Mucosa of rectum (tissue), 2 donors: ENCODE data around the gene MAPK8IP1.

Experiments used
- H3K27ac ChIP-seq, 2 donors: one replicate each; pipeline ENCODE4 v1.7.0; 2013; ENCODE audit warnings: inconsistent platforms in 2 of 2, low read depth in 2 of 2, low read length in 2 of 2
- H3K27me3 ChIP-seq, 2 donors: one replicate each; pipeline ENCODE4 v1.7.0; 2013; ENCODE audit warnings: low read length in 2 of 2; ENCODE audit not compliant: control insufficient read depth in 2 of 2, insufficient read depth in 2 of 2
- H3K36me3 ChIP-seq, 2 donors: one replicate each; pipeline ENCODE4 v1.7.0; 2013; ENCODE audit warnings: low read length in 2 of 2; ENCODE audit not compliant: control insufficient read depth in 2 of 2, insufficient read depth in 2 of 2
- H3K4me1 ChIP-seq, 2 donors: one replicate each; pipeline ENCODE4 v1.7.0; 2013; ENCODE audit warnings: low read length in 2 of 2, mild to moderate bottlenecking in 1 of 2; ENCODE audit not compliant: control insufficient read depth in 2 of 2, insufficient read depth in 2 of 2
- H3K4me3 ChIP-seq, 2 donors: one replicate each; pipeline ENCODE4 v1.7.0; 2013; ENCODE audit warnings: low read length in 2 of 2
- H3K9ac ChIP-seq, 2 donors: one replicate each; pipeline ENCODE4 v1.7.0; 2013; ENCODE audit warnings: low read length in 2 of 2, low read depth in 1 of 2, mild to moderate bottlenecking in 1 of 2
- H3K9me3 ChIP-seq, 2 donors: one replicate each; pipeline ENCODE4 v1.7.0; 2013; ENCODE audit warnings: low read length in 2 of 2; ENCODE audit not compliant: control insufficient read depth in 2 of 2
- donor health status: healthy.
- donor health status: Normal muscosa, but diverticular disease.

MAPK8IP1 gene

DNA sequence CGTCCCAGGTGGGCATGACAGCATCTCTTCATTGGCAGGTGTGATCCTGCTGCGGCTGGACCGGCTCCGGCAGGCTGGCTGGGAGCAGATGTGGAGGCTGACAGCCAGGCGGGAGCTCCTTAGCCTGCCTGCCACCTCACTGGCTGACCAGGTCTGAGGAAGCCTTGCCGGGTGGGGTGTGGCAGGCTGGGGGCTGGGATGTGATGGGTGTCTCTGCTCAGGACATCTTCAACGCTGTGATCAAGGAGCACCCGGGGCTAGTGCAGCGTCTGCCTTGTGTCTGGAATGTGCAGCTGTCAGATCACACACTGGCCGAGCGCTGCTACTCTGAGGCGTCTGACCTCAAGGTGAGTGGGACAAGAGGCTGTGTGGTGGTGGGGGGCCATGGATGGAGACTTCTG, 40.5 kb downstream of the MAPK8IP1 start:
- Histone ChIP-seq H3K4me1 (peaks cover 15% of the 10 kb centered on the region in 2 donors), H3K27me3 (peaks cover 5 to 6% of the 10 kb centered on the region in 2 donors), H3K9me3 (no peaks in the 10 kb centered on the region), H3K36me3 (no peaks in the 10 kb centered on the region), H3K4me3 (no peak overlapping the region), H3K9ac (no peak overlapping the region), H3K27ac (no peak overlapping the region)

DNA sequence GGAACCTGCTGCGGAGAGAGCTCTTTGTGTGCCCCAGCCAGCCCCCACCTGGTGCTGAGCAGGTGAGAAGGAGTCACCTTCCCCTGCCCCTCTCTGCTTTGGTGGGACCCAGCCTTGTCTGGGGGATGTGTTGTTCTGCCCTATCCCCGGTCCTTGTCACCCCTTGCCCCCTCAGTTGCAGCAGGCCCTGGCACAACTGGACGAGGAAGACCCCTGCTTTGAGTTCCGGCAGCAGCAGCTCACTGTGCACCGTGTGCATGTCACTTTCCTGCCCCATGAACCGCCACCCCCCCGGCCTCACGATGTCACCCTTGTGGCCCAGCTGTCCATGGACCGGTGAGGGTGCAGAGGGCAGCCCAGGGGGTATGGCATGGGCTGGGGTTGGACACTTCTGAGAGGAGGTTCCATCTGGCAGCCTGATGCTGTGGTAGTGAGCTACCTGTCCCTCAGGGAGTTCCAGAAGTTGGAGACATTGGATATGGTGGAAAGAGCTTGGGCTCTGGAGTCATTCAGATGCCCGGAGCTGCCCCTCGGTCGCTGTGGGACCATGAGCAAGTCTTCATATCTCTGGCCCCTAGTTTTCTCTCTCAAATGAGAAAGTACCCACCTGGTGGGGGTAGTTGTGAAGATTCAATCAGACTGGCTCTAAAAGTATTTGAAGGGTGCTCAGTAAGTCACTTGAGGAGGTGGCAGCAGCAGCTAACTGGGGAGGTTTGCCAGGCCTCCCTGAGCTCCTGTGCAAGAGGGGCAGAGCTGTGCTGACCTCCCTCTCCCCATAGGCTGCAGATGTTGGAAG, 41.3 kb downstream of the MAPK8IP1 start:
- no peak overlapping the region for H3K4me3 ChIP-seq
- H3K36me3 ChIP-seq = peaks cover 0 to 2% of the 10 kb centered on the region in 2 donors
- peaks cover 10 to 16% of the 10 kb centered on the region in 2 donors for H3K4me1 ChIP-seq
- peaks cover 5 to 6% of the 10 kb centered on the region in 2 donors for H3K27me3 ChIP-seq
- H3K9me3 ChIP-seq = no peaks in the 10 kb centered on the region
- no peak overlapping the region for H3K27ac ChIP-seq
- no peak overlapping the region for H3K9ac ChIP-seq

DNA sequence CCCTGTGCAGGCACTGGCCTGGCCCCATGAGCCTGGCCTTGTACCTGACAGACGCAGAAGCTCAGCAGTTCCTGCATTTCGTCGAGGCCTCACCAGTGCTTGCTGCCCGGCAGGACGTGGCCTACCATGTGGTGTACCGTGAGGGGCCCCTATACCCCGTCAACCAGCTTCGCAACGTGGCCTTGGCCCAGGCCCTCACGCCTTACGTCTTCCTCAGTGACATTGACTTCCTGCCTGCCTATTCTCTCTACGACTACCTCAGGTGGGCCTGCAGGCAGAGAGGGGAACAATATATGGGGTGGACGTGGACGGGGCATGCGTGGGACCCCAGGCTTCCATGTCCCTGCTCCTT, 41.9 kb downstream of the MAPK8IP1 start:
- peaks cover 2 to 7% of the 10 kb centered on the region in 2 donors for H3K36me3 ChIP-seq
- H3K4me3 ChIP-seq = no peak overlapping the region
- H3K27ac ChIP-seq = no peak overlapping the region
- H3K9ac ChIP-seq = no peak overlapping the region
- H3K27me3 ChIP-seq = peaks cover 5 to 6% of the 10 kb centered on the region in 2 donors
- peaks cover 7 to 10% of the 10 kb centered on the region in 2 donors for H3K4me1 ChIP-seq
- H3K9me3 ChIP-seq = no peaks in the 10 kb centered on the region

DNA sequence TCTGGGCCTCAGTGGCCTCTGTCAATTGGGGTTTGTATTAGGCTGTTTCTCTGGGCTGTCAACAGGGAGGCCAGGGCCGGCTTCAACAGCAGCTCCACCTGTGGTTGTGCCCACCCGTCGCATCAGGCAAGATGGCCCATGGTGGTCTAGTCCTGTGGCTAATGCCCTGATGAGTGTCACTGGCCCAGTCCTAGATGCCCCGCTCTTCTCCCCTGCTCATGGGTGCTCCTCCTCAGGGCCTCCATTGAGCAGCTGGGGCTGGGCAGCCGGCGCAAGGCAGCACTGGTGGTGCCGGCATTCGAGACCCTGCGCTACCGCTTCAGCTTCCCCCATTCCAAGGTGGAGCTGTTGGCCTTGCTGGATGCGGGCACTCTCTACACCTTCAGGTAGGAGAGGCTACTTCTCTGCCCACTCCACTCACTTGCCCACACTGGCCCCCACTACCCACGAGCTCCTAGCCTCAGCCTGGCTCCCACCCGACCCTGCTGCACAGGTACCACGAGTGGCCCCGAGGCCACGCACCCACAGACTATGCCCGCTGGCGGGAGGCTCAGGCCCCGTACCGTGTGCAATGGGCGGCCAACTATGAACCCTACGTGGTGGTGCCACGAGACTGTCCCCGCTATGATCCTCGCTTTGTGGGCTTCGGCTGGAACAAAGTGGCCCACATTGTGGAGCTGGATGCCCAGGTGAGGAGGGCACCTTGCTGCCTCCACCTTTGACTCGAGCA, 42.4 kb downstream of the MAPK8IP1 start:
- Histone ChIP-seq H3K27me3 (peaks cover 5 to 6% of the 10 kb centered on the region in 2 donors), H3K36me3 (peaks cover 3 to 7% of the 10 kb centered on the region in 2 donors), H3K4me1 (peaks cover 3 to 10% of the 10 kb centered on the region in 2 donors), H3K4me3 (no peak overlapping the region), H3K9ac (no peak overlapping the region), H3K27ac (no peak overlapping the region), H3K9me3 (no peaks in the 10 kb centered on the region)

DNA sequence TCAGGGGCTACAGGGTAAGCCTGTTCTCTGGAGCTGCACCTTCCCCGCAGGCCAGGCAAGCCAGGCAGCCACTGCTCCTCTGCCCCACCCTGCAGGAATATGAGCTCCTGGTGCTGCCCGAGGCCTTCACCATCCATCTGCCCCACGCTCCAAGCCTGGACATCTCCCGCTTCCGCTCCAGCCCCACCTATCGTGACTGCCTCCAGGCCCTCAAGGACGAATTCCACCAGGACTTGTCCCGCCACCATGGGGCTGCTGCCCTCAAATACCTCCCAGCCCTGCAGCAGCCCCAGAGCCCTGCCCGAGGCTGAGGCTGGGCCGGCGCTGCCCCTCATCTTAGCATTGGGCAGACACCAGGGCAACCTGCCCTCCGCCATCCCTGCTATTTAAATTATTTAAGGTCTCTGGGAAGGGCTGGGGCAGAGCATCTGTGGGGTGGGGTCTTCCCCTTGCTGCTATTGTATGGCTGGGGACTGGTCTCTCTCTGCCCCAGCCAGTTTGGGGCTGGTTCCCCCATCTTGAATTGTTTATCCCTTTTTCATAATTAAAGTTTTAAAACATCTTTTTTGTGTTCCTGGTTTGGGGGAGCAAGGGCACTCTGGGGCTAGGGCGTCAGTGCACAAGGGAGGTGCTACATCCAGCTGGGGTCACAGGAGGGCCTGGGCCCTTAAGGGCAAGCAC, 43.2 kb downstream of the MAPK8IP1 start:
- peaks cover 5 to 7% of the 10 kb centered on the region in 2 donors for H3K36me3 ChIP-seq
- no peak overlapping the region for H3K4me3 ChIP-seq
- no peaks in the 10 kb centered on the region for H3K27me3 ChIP-seq
- H3K4me1 ChIP-seq = peaks cover 3 to 10% of the 10 kb centered on the region in 2 donors
- H3K27ac ChIP-seq = no peak overlapping the region
- H3K9ac ChIP-seq = no peak overlapping the region
- H3K9me3 ChIP-seq = no peaks in the 10 kb centered on the region

DNA sequence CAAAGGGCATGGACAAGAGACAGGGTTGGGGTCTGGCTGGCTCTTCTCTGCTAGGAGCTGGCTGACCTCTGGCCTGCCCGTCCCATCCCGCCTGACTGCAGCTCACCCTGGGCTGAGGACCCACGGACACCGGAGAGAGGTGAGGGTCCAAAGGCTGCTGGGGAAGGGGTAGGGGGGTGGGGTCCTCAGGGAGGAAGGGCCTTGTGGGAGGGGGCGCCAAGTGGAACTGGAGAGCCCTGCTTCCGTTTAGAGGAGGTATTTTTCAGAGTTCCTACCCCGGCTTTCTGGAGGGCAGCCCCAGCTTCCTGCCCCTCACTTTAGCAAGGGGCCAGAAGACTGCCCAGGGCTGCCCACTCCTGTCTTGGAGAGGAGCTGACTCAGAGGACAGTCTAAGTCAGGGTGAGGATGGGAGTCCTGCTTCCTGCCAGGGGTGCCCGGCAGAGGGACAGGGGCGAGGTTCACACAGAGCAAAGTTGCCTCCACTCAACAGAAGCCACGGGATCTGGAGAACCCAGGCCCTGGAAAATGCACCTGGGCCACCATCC, 44.1 kb downstream of the MAPK8IP1 start:
- H3K36me3 ChIP-seq = peaks cover 11 to 14% of the 10 kb centered on the region in 2 donors
- H3K9me3 ChIP-seq = no peaks in the 10 kb centered on the region
- H3K4me3 ChIP-seq = no peak overlapping the region
- H3K9ac ChIP-seq = no peak overlapping the region
- H3K4me1 ChIP-seq = peaks cover 3 to 10% of the 10 kb centered on the region in 2 donors
- peak overlapping the region in 1 of 2 donors; percentile 43 for H3K27ac ChIP-seq
- H3K27me3 ChIP-seq = no peaks in the 10 kb centered on the region

DNA sequence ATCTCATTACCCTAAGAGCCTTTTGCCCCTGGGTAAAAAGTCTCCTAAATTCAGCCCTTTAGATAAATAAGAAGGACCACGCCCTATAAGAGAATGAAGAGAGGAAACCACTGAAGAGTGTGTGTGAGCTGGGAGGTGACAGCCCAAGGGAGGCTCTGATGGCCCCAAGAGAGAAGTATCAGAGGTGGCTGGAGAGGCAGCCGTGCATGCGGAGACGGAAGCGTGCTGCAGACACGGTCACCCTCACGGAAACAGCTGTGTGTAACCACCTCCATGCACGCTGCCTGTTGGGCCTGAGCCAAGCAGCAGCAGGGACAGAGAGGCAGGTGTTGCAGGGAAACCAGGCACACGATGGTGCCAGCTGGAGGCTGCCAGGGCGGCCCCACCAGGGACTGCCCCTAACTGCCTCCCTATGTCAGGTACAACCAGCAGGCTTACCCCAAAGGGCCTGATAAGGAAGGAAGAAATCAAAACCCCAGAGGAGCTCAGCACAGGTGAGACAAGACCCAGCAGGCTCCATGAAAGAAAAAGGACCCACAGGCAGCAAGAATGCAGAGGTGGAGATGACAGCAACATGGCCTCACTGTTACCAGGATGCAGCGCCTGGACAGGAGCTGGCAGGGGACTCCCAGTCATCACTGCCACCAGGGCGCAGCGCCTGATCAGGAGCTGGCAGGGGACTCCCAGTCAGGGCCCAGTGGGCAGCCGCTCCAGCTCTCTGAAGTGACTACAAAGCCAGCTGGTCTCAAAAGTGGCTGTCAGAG, 44.8 kb downstream of the MAPK8IP1 start:
- Histone ChIP-seq H3K36me3 (peaks cover 17 to 20% of the 10 kb centered on the region in 2 donors), H3K4me1 (peaks cover 3 to 10% of the 10 kb centered on the region in 2 donors), H3K27ac (peak overlapping the region in 1 of 2 donors; percentile 43), H3K4me3 (no peak overlapping the region), H3K9ac (peak overlapping the region in 1 of 2 donors; percentile 14), H3K27me3 (no peaks in the 10 kb centered on the region), H3K9me3 (no peaks in the 10 kb centered on the region)

DNA sequence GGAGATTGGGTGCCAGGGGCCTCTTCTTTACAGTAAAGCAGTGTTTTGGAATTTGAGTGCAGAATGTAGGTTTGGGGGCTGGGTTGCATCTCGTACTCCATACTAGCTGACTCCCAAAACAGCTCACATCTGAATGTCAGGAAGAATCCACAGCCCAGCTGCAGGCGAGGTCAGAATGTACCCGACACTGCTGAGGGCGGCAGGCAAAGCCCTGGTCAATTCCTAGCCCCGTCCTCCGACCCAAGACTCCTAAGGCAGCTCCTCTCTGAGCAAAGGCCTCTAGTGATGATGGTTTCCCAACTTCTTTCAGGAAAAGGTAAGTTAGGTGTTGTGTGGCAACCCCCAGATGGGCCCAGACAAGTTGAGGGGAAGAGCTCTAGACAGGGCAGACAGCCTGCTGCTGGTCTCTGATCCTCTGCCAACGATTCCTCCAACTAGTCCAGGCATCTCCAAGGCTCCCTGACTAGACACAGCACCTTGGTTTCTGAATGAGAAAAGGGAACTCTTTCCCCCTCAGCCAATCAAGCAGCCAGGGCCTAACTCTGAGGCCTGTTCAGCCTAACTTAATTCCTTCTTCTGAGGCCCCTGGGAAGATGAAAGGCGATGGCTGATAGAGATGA, 45.6 kb downstream of the MAPK8IP1 start:
- H3K36me3 ChIP-seq = peaks cover 20 to 28% of the 10 kb centered on the region in 2 donors
- no peaks in the 10 kb centered on the region for H3K9me3 ChIP-seq
- no peaks in the 10 kb centered on the region for H3K27me3 ChIP-seq
- H3K4me1 ChIP-seq = peaks cover 3 to 10% of the 10 kb centered on the region in 2 donors
- no peak overlapping the region for H3K9ac ChIP-seq
- no peak overlapping the region for H3K4me3 ChIP-seq
- no peak overlapping the region for H3K27ac ChIP-seq

DNA sequence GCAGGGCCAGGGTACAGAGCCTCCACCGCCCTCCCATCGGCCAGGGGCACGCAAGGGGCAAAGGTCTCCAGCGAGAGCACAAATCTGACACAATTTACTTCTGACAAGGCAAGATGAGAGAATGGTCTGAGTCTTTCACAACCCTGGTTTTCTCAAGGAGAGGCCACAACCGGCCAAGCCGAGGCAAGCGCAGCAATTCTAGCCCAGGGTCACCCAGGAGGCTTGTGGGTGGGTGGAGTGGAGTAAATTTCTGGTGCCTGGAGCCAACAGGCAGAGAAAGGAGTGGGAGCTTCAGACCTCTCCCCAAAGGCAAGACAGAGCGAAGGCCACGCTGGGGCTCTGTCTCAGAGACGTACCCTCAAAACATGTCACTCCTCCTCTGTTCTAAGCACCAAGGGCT, 46.3 kb downstream of the MAPK8IP1 start:
- H3K27ac ChIP-seq = no peak overlapping the region
- no peaks in the 10 kb centered on the region for H3K9me3 ChIP-seq
- peaks cover 3 to 10% of the 10 kb centered on the region in 2 donors for H3K4me1 ChIP-seq
- H3K36me3 ChIP-seq = peaks cover 21 to 29% of the 10 kb centered on the region in 2 donors
- H3K27me3 ChIP-seq = no peaks in the 10 kb centered on the region
- H3K4me3 ChIP-seq = no peak overlapping the region
- H3K9ac ChIP-seq = no peak overlapping the region
